Activated T-helper 2 cell treated with anti-CD3 and anti-CD28 coated beads, Interferon-gamma antibody, Interleukin-2, Interleukin-4, amounts not matched to agents 10 μg/mL and 5 μg/mL and 100 μg/mL, durations not matched to agents 14 hours and 24 hours and 36 hours (primary cell): ENCODE measurements around the gene TMPRSS6. TPM values are rescaled to one million over a fixed set of nuclear protein-coding genes. Genes with fewer than 3 reads are reported as not detected.

ENCODE experiments used
- DNase-seq: peaks from one replicate; pipeline ENCODE4 v3.0.0; 2021; ENCODE audit warnings: low spot score
- H3K27ac Mint-ChIP-seq: one replicate; pipeline ENCODE4 v1.8.0; 2021; ENCODE audit warnings: mixed read lengths
- H3K27me3 Mint-ChIP-seq: one replicate; pipeline ENCODE4 v1.8.0; 2021; ENCODE audit warnings: low read depth, mixed read lengths
- H3K36me3 Mint-ChIP-seq: one replicate; pipeline ENCODE4 v1.8.0; 2021; ENCODE audit warnings: low read depth, mixed read lengths
- H3K4me1 Mint-ChIP-seq: one replicate; pipeline ENCODE4 v1.8.0; 2021; ENCODE audit warnings: low read depth, mixed read lengths
- H3K4me3 Mint-ChIP-seq: one replicate; pipeline ENCODE4 v1.8.0; 2021; ENCODE audit warnings: low read depth, mild to moderate bottlenecking, moderate library complexity, mixed read lengths
- H3K9me3 Mint-ChIP-seq: one replicate; pipeline ENCODE4 v1.8.0; 2021; ENCODE audit warnings: mixed read lengths
- intact Hi-C: fragments of 100-400 bp; cut with micrococcal nuclease; formaldehyde crosslinking; loops from one replicate; pipeline ENCODE4 v1.15.1; 2023
- total RNA-seq: library from RNA; stranded (reverse); gene quantifications from 2 replicates; pipeline ENCODE4 v1.2.3, GENCODE V29; 2022

TMPRSS6 gene
- total RNA-seq, 1 donor from 2014 or later: 9.2 TPM

GRCh38 chr22:37018086-37018814 lies 91.3 kb downstream of the TMPRSS6 start:
- Mint-ChIP-seq H3K9me3 (no peaks in the 10 kb centered on the region), H3K4me1 (peaks cover 7% of the 10 kb centered on the region), H3K27ac (peak overlapping the region; percentile 52), H3K36me3 (peaks cover 3% of the 10 kb centered on the region), H3K4me3 (peak overlapping the region; percentile 86), H3K27me3 (no peaks in the 10 kb centered on the region)
- intact Hi-C loops: no loop called here
- no peak for DNase-seq

- Mint-ChIP-seq H3K27ac (no peak overlapping the region), H3K27me3 (no peaks in the 10 kb centered on the region), H3K4me3 (no peak overlapping the region), H3K4me1 (peaks cover 7% of the 10 kb centered on the region), H3K9me3 (no peaks in the 10 kb centered on the region), H3K36me3 (peaks cover 3% of the 10 kb centered on the region)
- intact Hi-C loops: no loop called here
- DNase-seq: no peak
Measured at GRCh38 chr22:37017356-37017755, 92.2 kb downstream of the TMPRSS6 start.

- Mint-ChIP-seq H3K4me3 (no peak overlapping the region), H3K27me3 (no peaks in the 10 kb centered on the region), H3K27ac (no peak overlapping the region), H3K4me1 (peaks cover 2% of the 10 kb centered on the region), H3K9me3 (no peaks in the 10 kb centered on the region), H3K36me3 (peaks cover 3% of the 10 kb centered on the region)
- intact Hi-C loops: no loop called here
- DNase-seq: no peak
Measured at GRCh38 chr22:37016134-37016910, 93.2 kb downstream of the TMPRSS6 start.

- intact Hi-C loops: no loop called here
Measured at GRCh38 chr22:37015587-37015878, 94.0 kb downstream of the TMPRSS6 start.

More at GRCh38 chr22:37015587-37015878, 94.0 kb downstream of the TMPRSS6 start:
- no peaks in the 10 kb centered on the region for H3K4me1 Mint-ChIP-seq
- no peak overlapping the region for H3K4me3 Mint-ChIP-seq
- H3K27me3 Mint-ChIP-seq: no peaks in the 10 kb centered on the region
- no peak overlapping the region for H3K27ac Mint-ChIP-seq
- no peaks in the 10 kb centered on the region for H3K9me3 Mint-ChIP-seq
- DNase-seq: no peak
- peaks cover 3% of the 10 kb centered on the region for H3K36me3 Mint-ChIP-seq

Other genes with a start within 250 kb of the TMPRSS6 start
- gene NCF4, start 248.7 kb downstream of the TMPRSS6 start, total RNA-seq: 15.7 and 18.8 TPM in 2 replicates
- 4.6 and 4.9 TPM in 2 replicates for gene CSF2RB, start 196.1 kb downstream of the TMPRSS6 start, total RNA-seq
- gene TST, start 90.3 kb downstream of the TMPRSS6 start, total RNA-seq: 13.3 and 15.2 TPM in 2 replicates
- gene MPST, start 90.0 kb downstream of the TMPRSS6 start, total RNA-seq: 34.9 and 36.3 TPM in 2 replicates
- gene KCTD17, start 58.0 kb downstream of the TMPRSS6 start, total RNA-seq: 70.4 and 81.9 TPM in 2 replicates
- gene IL2RB, start 40.2 kb upstream of the TMPRSS6 start, total RNA-seq: 404 and 410 TPM in 2 replicates
- 7.5 and 7.7 TPM in 2 replicates for gene C1QTNF6, start 78.5 kb upstream of the TMPRSS6 start, total RNA-seq
- 0.64 and 0.75 TPM in 2 replicates for gene SSTR3, start 102.8 kb upstream of the TMPRSS6 start, total RNA-seq
- gene RAC2, start 134.6 kb upstream of the TMPRSS6 start, total RNA-seq: 499 and 506 TPM in 2 replicates
- 45.9 and 49.8 TPM in 2 replicates for gene CYTH4, start 172.8 kb upstream of the TMPRSS6 start, total RNA-seq